ENCODE results near the gene LGR6. TPM values are rescaled to one million over a fixed set of nuclear protein-coding genes. Genes with fewer than 3 reads are reported as not detected.

Gene LGR6
- total RNA-seq, 1 experiment from 2014 or later, result 0.24 TPM

DNA sequence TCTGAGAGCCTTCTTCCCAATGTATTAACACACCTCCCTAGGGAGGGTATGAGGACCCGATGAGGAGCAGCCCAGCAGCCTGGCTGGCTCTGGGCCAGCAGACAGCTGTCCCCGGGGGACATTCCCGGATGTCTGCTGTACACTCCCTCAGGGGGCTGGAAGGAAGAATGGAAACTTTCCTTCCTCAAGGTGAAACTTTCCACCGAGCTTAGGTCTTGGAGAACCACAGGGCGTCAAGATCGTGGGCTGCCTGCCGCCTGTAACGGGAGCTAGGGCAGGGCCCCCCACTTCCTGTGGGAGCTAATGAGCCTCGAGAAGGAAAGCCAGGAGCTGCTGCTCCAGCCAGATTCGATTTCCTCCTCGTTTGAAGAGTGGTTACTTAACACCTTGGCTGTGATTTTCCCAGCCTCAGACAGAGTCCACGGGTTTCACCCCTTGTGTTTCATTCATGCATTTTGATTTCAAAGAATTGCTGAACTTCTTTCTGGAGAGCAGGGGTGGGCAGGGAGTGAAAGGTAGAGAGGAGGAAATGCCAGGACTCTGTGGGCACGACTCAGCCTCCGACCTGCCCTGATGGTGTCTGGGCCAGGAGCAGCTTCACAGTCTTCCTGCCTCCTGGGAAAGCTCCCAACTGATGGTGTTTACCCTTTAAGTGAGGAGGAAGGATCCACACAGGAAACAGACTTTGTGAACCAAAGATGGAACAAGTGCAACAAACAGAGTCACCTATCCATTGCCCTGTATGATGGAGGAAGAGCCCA is 118.5 kb downstream of the LGR6 start:
- H3K27me3 ChIP-seq (ENCODE audit: control insufficient read depth, insufficient read depth, low read length), result no peaks in the 10 kb centered on the region
- H3K4me3 ChIP-seq (ENCODE audit: insufficient read depth, low read depth, low read length), result no peak overlapping the region
- no peaks in the 10 kb centered on the region for H3K36me3 ChIP-seq (replicated peaks; ENCODE audit: control insufficient read depth, insufficient read depth, low read length)
- no peak for DNase-seq

DNA sequence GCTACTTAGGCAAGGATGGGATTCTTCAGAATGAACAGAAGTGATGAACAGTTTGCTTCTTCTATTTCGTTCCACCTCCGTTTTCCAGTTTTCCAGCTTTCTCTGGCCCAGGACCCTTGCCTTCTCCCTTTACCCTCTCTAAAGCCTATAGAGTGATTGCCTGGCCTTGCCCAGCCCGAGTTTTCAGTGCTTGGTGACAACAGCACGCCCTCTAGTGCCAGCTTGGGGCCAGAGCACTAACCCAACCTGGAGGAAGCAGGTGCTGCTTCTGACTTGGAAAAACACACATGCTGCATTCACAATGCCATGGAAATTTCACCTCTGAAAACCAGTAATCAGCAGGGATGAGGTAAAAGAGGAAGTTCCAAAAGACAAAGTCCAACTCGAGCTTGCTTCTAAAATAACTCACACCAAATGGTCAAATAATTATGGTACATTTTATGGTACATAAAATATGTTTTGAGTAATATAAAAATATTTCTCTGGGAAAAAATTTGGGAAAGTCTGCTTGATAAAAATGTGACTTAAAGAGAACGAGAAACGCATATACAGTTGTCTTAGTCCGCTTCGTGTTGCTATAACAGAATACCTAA is 122.1 kb downstream of the LGR6 start:
- Histone ChIP-seq H3K4me3 (ENCODE audit: insufficient read depth, low read depth, low read length) (no peak overlapping the region), H3K36me3 (replicated peaks; ENCODE audit: control insufficient read depth, insufficient read depth, low read length) (no peaks in the 10 kb centered on the region), H3K27me3 (ENCODE audit: control insufficient read depth, insufficient read depth, low read length) (no peaks in the 10 kb centered on the region)
- DNase-seq, result peak; percentile 93

DNA sequence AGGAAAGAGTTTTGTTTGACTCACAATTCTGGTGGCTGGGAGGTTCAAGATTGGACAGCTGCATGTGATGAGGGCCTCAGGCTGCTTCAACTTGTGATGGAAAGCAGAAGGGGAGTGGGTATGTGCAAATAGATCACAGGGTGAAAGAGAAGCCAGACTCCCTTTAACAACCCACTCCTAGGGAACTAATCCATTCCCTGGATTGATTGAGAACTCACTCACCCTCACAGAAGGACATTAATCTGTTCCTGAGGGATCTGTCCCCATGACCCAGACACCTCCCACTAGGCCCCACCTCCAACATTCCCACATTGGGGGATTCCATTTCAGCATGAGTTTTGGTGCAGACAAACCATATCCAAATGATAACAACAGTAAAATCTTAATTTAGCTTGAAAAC is 122.6 kb downstream of the LGR6 start:
- Histone ChIP-seq H3K27me3 (ENCODE audit: control insufficient read depth, insufficient read depth, low read length) (no peaks in the 10 kb centered on the region), H3K36me3 (replicated peaks; ENCODE audit: control insufficient read depth, insufficient read depth, low read length) (no peaks in the 10 kb centered on the region), H3K4me3 (ENCODE audit: insufficient read depth, low read depth, low read length) (no peak overlapping the region)
- no peak for DNase-seq

DNA sequence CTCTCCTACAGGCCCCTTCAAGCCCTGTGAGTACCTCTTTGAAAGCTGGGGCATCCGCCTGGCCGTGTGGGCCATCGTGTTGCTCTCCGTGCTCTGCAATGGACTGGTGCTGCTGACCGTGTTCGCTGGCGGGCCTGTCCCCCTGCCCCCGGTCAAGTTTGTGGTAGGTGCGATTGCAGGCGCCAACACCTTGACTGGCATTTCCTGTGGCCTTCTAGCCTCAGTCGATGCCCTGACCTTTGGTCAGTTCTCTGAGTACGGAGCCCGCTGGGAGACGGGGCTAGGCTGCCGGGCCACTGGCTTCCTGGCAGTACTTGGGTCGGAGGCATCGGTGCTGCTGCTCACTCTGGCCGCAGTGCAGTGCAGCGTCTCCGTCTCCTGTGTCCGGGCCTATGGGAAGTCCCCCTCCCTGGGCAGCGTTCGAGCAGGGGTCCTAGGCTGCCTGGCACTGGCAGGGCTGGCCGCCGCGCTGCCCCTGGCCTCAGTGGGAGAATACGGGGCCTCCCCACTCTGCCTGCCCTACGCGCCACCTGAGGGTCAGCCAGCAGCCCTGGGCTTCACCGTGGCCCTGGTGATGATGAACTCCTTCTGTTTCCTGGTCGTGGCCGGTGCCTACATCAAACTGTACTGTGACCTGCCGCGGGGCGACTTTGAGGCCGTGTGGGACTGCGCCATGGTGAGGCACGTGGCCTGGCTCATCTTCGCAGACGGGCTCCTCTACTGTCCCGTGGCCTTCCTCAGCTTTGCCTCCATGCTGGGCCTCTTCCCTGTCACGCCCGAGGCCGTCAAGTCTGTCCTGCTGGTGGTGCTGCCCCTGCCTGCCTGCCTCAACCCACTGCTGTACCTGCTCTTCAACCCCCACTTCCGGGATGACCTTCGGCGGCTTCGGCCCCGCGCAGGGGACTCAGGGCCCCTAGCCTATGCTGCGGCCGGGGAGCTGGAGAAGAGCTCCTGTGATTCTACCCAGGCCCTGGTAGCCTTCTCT is 124.6 kb downstream of the LGR6 start:
- no peak for DNase-seq
- no peaks in the 10 kb centered on the region for H3K36me3 ChIP-seq (replicated peaks; ENCODE audit: control insufficient read depth, insufficient read depth, low read length)
- H3K4me3 ChIP-seq (ENCODE audit: insufficient read depth, low read depth, low read length), result no peak overlapping the region
- no peaks in the 10 kb centered on the region for H3K27me3 ChIP-seq (ENCODE audit: control insufficient read depth, insufficient read depth, low read length)

DNA sequence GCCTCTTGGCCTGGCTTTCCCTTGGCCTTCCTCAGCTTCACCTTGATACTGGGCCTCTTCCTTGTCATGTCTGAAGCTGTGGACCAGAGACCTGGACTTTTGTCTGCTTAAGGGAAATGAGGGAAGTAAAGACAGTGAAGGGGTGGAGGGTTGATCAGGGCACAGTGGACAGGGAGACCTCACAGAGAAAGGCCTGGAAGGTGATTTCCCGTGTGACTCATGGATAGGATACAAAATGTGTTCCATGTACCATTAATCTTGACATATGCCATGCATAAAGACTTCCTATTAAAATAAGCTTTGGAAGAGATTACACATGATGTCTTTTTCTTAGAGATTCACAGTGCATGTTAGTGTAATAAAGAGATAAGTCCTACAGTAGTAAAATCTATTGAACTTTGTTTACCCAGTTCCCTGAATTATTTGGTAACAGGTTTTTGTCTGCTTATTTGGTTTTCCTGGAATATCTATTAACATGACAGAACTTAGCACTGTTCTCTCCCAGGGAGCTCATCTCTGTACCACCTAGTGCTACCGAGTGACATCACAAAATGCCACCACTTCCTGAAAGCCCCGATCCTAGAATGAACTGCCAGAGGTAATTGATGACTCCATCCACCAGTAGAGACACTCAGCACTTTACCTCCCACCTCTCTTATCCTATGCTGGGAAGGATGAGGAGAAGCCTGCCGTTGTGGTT is 125.9 kb downstream of the LGR6 start:
- Histone ChIP-seq H3K4me3 (ENCODE audit: insufficient read depth, low read depth, low read length) (no peak overlapping the region), H3K36me3 (replicated peaks; ENCODE audit: control insufficient read depth, insufficient read depth, low read length) (no peaks in the 10 kb centered on the region), H3K27me3 (ENCODE audit: control insufficient read depth, insufficient read depth, low read length) (no peaks in the 10 kb centered on the region)
- DNase-seq, result no peak

DNA sequence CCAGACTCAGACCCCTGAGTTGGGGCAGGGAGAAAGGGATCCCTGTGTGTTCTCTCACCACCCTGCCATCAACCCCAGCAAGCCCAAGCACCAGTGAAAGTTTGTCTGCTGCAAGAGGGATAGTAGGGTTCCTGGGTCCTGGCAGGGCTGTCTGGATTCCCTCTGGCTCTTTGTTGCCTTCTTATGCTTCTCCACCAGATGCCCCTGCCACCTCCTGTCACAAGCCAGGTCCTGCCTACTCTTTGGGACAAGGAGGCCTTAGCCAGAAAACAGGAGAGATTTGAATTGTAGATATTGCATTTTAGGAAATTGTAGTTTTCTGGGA is 126.4 kb downstream of the LGR6 start:
- H3K27me3 ChIP-seq (ENCODE audit: control insufficient read depth, insufficient read depth, low read length), result no peaks in the 10 kb centered on the region
- no peak overlapping the region for H3K4me3 ChIP-seq (ENCODE audit: insufficient read depth, low read depth, low read length)
- no peaks in the 10 kb centered on the region for H3K36me3 ChIP-seq (replicated peaks; ENCODE audit: control insufficient read depth, insufficient read depth, low read length)

DNA sequence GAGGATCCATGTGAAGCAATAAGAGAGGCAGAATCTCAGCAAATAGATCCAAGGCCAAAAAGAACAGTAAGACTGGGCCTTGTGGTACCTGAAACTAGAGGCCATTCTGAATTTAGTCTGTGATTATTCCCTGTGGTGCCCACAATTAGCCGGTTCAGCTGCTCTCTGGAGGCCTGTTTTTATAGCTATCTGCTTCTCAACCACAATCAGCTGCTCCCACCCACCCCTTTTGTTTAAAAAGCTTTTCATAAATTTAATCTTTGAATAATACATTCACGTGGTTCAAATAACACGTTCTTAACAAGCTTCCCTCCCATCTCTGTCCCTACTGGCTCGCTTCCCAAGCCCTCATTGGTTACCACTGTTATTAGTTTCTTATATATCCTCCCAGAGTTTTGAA is 130.1 kb downstream of the LGR6 start:
- no peak for DNase-seq
- H3K36me3 ChIP-seq (replicated peaks; ENCODE audit: control insufficient read depth, insufficient read depth, low read length), result no peaks in the 10 kb centered on the region
- no peak overlapping the region for H3K4me3 ChIP-seq (ENCODE audit: insufficient read depth, low read depth, low read length)
- no peaks in the 10 kb centered on the region for H3K27me3 ChIP-seq (ENCODE audit: control insufficient read depth, insufficient read depth, low read length)

More for the DNA sequence above, 126.4 kb downstream of the LGR6 start:
- no peak for DNase-seq

DNA sequence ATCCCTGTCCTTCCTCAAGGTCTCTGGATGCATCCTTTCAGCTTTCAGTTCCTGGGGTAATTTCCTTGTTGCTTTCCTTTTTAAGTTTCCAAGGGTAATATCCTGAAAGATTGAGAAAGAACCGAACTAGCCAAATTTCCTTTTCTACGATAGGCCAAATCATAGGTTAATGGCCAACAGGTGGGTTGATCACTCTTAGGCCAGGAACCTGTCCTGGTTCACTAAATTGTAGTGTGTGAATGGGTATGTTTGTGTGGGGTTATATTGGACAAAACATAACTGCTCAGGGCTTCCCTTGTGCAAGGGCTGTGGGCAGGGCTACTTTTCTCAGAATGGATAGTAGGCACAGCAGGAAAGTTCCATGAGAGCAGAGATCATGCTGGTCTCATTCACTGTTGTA is 131.0 kb downstream of the LGR6 start:
- no peaks in the 10 kb centered on the region for H3K27me3 ChIP-seq (ENCODE audit: control insufficient read depth, insufficient read depth, low read length)
- no peak for DNase-seq
- H3K4me3 ChIP-seq (ENCODE audit: insufficient read depth, low read depth, low read length), result no peak overlapping the region
- H3K36me3 ChIP-seq (replicated peaks; ENCODE audit: control insufficient read depth, insufficient read depth, low read length), result peaks cover 2% of the 10 kb centered on the region

DNA sequence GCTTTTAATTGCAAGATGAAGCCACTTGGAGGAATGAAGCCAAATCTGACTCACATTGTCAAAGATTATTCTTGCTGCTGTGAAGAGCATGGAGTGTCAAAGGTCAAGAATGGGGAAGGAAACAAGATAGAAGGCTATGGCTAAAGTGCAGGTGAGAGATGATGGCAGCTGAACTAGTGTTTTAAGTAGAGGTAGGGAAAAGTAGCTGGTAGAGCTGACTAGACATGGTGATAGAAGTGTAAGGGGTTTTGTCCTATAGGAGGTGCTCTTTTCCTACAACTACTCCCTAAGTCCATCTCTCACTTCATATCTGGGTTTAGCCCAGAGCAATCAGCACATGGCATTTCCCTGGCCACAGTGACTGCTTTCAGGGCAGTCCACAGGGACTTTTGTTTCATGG is 136.3 kb downstream of the LGR6 start:
- Histone ChIP-seq H3K4me3 (ENCODE audit: insufficient read depth, low read depth, low read length) (no peak overlapping the region), H3K27me3 (ENCODE audit: control insufficient read depth, insufficient read depth, low read length) (no peaks in the 10 kb centered on the region), H3K36me3 (replicated peaks; ENCODE audit: control insufficient read depth, insufficient read depth, low read length) (peaks cover 21% of the 10 kb centered on the region)
- peak; percentile 64 for DNase-seq

DNA sequence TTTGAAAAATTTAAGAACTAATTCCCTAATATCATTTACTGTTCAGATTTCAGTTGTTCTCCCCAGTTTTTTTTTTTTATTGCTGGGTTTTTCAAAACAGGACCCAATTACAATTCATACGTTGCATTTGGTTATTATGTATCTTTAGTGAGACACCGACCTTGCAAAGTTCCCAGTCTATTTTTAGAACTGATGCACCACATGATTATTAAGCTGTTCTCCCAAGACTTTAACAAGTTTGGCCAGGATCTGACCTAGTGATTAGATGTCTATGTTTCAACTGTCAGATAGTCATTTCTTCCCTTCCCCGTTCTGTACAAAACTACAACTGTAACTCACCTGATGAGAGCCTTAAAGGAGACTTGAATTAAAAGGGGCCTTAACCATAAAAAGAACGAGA is 140.3 kb downstream of the LGR6 start:
- no peak overlapping the region for H3K4me3 ChIP-seq (ENCODE audit: insufficient read depth, low read depth, low read length)
- no peak for DNase-seq
- H3K36me3 ChIP-seq (replicated peaks; ENCODE audit: control insufficient read depth, insufficient read depth, low read length), result peaks cover 28% of the 10 kb centered on the region
- H3K27me3 ChIP-seq (ENCODE audit: control insufficient read depth, insufficient read depth, low read length), result no peaks in the 10 kb centered on the region

DNA sequence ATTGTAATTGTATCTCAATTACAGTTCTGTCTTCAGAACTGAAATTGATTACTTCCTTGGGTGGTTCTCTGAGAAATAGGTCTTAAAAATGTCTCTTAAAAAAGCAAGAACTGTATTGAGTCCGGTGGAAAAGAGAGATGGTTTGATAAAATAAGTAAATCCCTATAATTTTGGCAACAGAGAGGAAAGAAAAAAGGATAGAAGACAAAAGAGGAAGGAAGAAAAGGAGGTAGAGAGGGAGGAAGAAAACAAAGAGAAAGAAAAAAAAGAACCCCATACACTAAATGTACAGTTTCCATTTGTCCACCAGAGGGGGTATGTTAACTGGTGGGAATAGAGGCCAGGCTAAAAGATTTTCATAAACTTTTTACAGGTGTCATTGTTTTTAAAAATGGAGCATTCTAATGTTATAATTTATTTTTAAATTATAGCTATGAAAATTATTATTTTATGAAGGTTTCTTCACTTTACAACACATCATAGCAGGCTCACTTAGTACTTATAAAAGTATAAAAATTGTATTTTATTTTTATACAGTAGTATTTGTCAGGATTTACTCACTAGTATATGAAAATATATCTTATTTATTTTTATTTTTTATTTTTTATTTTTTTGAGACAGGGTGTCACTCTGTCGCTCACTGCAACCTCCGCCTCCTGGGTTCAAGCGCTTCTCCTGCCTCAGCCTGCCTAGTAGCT is 150.2 kb downstream of the LGR6 start:
- Histone ChIP-seq H3K27me3 (ENCODE audit: control insufficient read depth, insufficient read depth, low read length) (no peaks in the 10 kb centered on the region), H3K4me3 (ENCODE audit: insufficient read depth, low read depth, low read length) (no peak overlapping the region), H3K36me3 (replicated peaks; ENCODE audit: control insufficient read depth, insufficient read depth, low read length) (no peaks in the 10 kb centered on the region)
- no peak for DNase-seq

DNA sequence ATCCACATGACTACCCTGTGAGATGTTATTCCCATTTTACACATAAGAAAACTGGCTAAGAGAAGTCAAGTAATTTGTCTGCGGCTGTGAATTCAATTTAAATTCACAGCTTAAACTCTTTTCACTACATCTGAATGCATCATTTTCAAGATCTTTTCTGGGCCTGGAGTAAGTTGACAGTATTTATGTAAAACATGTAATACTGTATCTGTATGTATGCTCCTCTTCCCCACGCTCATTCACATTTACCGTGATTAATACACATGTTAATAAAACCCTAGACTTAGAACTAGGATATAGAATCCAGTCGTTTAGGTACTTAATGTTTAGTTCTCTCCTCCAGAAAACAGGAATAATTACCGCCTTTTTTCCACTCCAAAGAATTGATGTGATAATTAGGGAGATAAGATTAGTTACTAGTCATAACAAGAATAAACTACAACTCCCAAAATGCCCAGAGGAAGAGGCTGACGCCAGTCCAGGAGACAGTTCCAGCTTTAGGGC is 154.5 kb downstream of the LGR6 start:
- DNase-seq, result no peak
- Histone ChIP-seq H3K36me3 (replicated peaks; ENCODE audit: control insufficient read depth, insufficient read depth, low read length) (no peaks in the 10 kb centered on the region), H3K27me3 (ENCODE audit: control insufficient read depth, insufficient read depth, low read length) (no peaks in the 10 kb centered on the region), H3K4me3 (ENCODE audit: insufficient read depth, low read depth, low read length) (peak overlapping the region; percentile 95; the same call in 1 of the 2 replicates)

DNA sequence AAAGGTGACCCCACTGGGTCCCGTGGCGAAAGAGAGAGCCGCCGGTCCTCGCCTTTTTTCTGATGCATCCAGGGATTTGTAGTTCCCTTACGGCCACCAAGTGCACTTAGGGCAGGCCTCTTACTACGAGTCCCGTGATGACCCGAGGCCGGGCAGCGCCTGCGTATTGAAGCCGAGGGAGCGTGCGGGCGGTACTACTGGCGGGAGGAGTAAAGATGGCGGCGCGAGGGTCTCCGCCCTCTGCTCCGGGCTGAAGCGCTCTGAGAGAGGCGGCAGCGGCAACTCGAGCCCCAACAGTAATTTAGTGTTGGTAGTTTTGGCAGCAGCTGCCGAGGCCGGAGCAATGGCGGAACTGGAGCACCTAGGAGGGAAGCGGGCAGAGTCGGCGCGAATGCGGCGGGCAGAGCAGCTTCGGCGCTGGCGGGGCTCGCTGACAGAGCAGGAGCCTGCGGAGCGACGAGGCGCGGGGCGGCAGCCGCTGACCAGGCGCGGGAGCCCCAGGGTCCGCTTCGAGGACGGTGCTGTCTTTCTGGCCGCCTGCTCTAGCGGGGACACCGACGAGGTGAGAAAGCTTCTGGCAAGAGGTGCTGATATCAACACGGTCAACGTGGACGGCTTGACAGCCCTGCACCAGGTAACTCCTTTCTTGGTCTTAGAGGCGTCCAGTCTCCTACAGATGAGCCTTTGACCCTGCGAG is 155.1 kb downstream of the LGR6 start, which contains the start of gene PPP1R12B:
Gene PPP1R12B (plus strand): TSS at position 191 of the 697 bp plus-strand sequence. CDS start 153 bp downstream, at position 344.
- H3K27me3 ChIP-seq (ENCODE audit: control insufficient read depth, insufficient read depth, low read length), result no peaks in the 10 kb centered on the region
- no peaks in the 10 kb centered on the region for H3K36me3 ChIP-seq (replicated peaks; ENCODE audit: control insufficient read depth, insufficient read depth, low read length)
- peak within 1 kb of the TSS; percentile 95 for H3K4me3 ChIP-seq (ENCODE audit: insufficient read depth, low read depth, low read length)
- peak; percentile 89 for DNase-seq

Measured in H7 (cell line).